ENCODE results near the gene FAM163A.
"Not testable (repeated sequence)": the region's sequence is repeated elsewhere in the genome, so short reads cannot be mapped to it uniquely, and the experiment has no call there.

Gene FAM163A

GRCh38 chr1:179855831-179856230 lies 112.7 kb downstream of the FAM163A start:
- not testable (repeated sequence) for DNase-seq (ENCODE audit: low read depth)

GRCh38 chr1:179856296-179856695 lies 113.2 kb downstream of the FAM163A start:
- no peak for DNase-seq (ENCODE audit: low read depth)

GRCh38 chr1:179857009-179857408 lies 113.9 kb downstream of the FAM163A start:
- DNase-seq (ENCODE audit: low read depth) = no peak

GRCh38 chr1:179860652-179861051 lies 117.6 kb downstream of the FAM163A start:
- no peak for DNase-seq (ENCODE audit: low read depth)

GRCh38 chr1:179865377-179865776 lies 122.3 kb downstream of the FAM163A start:
- no peak for DNase-seq (ENCODE audit: low read depth)
